WTC11 (cell line): ENCODE results near the gene CPNE9.

Experiments used
- CBFB ChIP-seq: sonication (generic); formaldehyde crosslinking; IDR thresholded peaks from 2 replicates; pipeline ENCODE4 v1.8.1; 2022; ENCODE audit warnings: mild to moderate bottlenecking, low read depth, missing genetic modification reagents
- CREM ChIP-seq: sonication (generic); formaldehyde crosslinking; IDR thresholded peaks from 2 replicates; pipeline ENCODE4 v1.8.1; 2022; ENCODE audit warnings: mild to moderate bottlenecking, missing genetic modification reagents, moderate library complexity
- CTCF ChIP-seq: fragments of 200-600 bp; IDR thresholded peaks from 2 replicates; pipeline ENCODE4 v1.8.0; 2022; ENCODE audit warnings: antibody characterized with exemption
- ELF4 ChIP-seq: sonication (generic); formaldehyde crosslinking; IDR thresholded peaks from 2 replicates; pipeline ENCODE4 v1.8.1; 2022; ENCODE audit warnings: low read depth, mild to moderate bottlenecking, moderate library complexity, missing genetic modification reagents
- IRF2 ChIP-seq: sonication (generic); formaldehyde crosslinking; IDR thresholded peaks from 2 replicates; pipeline ENCODE4 v1.8.0; 2022; ENCODE audit warnings: low read depth, missing genetic modification reagents, borderline replicate concordance
- MYBL2 ChIP-seq: sonication (generic); formaldehyde crosslinking; IDR thresholded peaks from 2 replicates; pipeline ENCODE4 v1.8.1; 2023; ENCODE audit warnings: mild to moderate bottlenecking, moderate library complexity, missing genetic modification reagents
- NR3C1 ChIP-seq: sonication (generic); formaldehyde crosslinking; conservative IDR thresholded peaks from 2 replicates; pipeline ENCODE4 v1.8.1; 2023; ENCODE audit warnings: low read depth, mild to moderate bottlenecking, missing genetic modification reagents
- TEAD4 ChIP-seq: sonication (generic); formaldehyde crosslinking; IDR thresholded peaks from 2 replicates; pipeline ENCODE4 v1.8.0; 2022; ENCODE audit warnings: mild to moderate bottlenecking, missing genetic modification reagents
- USF1 ChIP-seq: sonication (generic); formaldehyde crosslinking; IDR thresholded peaks from 2 replicates; pipeline ENCODE4 v1.8.0; 2022; ENCODE audit warnings: mild to moderate bottlenecking, missing genetic modification reagents
- ZBTB21 ChIP-seq: sonication (generic); formaldehyde crosslinking; IDR thresholded peaks from 2 replicates; pipeline ENCODE4 v1.8.1; 2023; ENCODE audit warnings: mild to moderate bottlenecking, missing genetic modification reagents, borderline replicate concordance
- TF ChIP-seq, protein P1 (sequence below): sonication (generic); formaldehyde crosslinking; IDR thresholded peaks from 2 replicates; pipeline ENCODE4 v1.8.1; 2022; ENCODE audit warnings: low read depth, missing genetic modification reagents, borderline replicate concordance
- TF ChIP-seq, protein P2 (sequence below): sonication (generic); formaldehyde crosslinking; IDR thresholded peaks from 2 replicates; pipeline ENCODE4 v1.8.1; 2023; ENCODE audit warnings: mild to moderate bottlenecking, missing genetic modification reagents, moderate library complexity

DNA sequence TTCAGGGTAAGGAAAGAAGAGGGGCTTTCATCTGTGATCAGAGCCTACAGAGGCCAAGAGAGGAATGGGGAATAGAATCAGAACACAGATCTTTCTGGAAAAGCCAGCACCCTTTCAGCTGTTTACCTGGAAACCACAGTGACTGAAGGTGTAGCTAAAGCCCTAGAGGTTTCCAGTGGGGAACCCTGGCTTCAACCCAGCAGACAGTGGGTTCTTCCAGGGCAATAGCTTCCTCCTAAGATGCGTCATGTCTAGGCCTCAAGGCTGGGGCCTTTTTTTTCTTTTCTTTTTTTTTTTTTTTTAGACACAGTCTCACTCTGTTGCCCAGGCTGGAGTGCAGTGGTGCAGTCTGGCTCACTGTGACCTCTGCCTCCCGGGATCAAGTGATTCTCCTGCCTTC lies 3.1 kb upstream of the CPNE9 start:
- TF ChIP-seq, protein P1, sequence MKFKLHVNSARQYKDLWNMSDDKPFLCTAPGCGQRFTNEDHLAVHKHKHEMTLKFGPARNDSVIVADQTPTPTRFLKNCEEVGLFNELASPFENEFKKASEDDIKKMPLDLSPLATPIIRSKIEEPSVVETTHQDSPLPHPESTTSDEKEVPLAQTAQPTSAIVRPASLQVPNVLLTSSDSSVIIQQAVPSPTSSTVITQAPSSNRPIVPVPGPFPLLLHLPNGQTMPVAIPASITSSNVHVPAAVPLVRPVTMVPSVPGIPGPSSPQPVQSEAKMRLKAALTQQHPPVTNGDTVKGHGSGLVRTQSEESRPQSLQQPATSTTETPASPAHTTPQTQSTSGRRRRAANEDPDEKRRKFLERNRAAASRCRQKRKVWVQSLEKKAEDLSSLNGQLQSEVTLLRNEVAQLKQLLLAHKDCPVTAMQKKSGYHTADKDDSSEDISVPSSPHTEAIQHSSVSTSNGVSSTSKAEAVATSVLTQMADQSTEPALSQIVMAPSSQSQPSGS (CRISPR knock-in tag), result no peak
- TF ChIP-seq USF1 (CRISPR knock-in tag) (no peak), IRF2 (CRISPR knock-in tag) (no peak), NR3C1 (CRISPR knock-in tag) (no peak), CTCF (no peak), TEAD4 (CRISPR knock-in tag) (no peak), ZBTB21 (no peak), MYBL2 (CRISPR knock-in tag) (no peak), ELF4 (no peak), CBFB (CRISPR knock-in tag) (no peak), CREM (no peak)
- TF ChIP-seq, protein P2, sequence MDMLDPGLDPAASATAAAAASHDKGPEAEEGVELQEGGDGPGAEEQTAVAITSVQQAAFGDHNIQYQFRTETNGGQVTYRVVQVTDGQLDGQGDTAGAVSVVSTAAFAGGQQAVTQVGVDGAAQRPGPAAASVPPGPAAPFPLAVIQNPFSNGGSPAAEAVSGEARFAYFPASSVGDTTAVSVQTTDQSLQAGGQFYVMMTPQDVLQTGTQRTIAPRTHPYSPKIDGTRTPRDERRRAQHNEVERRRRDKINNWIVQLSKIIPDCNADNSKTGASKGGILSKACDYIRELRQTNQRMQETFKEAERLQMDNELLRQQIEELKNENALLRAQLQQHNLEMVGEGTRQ (CRISPR knock-in tag), result no peak
